SU-DHL-6 (cell line): ENCODE data around the gene MIOX.

ENCODE experiments used
- H2AFZ ChIP-seq: fragments of 200-600 bp; sonication (generic); 2 replicates; pipeline ENCODE4 v1.6.1; 2014; ENCODE audit warnings: low read depth, mild to moderate bottlenecking, moderate library complexity, mixed read lengths, antibody characterized with exemption, low read length; ENCODE audit not compliant: severe bottlenecking
- H3F3A ChIP-seq: fragments of 200-600 bp; shearing (Covaris generic); 2 replicates; pipeline ENCODE4 v1.6.0; 2016; ENCODE audit warnings: antibody characterized with exemption, mild to moderate bottlenecking; ENCODE audit not compliant: insufficient read depth
- H3K27ac ChIP-seq: fragments of 200-600 bp; sonication (generic); 2 replicates; pipeline ENCODE4 v1.5.1; 2016; ENCODE audit warnings: low read depth, mild to moderate bottlenecking, low read length, moderate library complexity, mixed read lengths
- H3K27me3 ChIP-seq: fragments of 200-600 bp; sonication (generic), shearing (Covaris generic); 2 replicates; pipeline ENCODE4 v1.6.0; 2014; ENCODE audit warnings: mild to moderate bottlenecking, low read length
- H3K36me3 ChIP-seq: fragments of 200-600 bp; sonication (generic); 2 replicates; pipeline ENCODE4 v1.6.1; 2014; ENCODE audit warnings: mild to moderate bottlenecking, low read length, mixed read lengths
- H3K4me2 ChIP-seq: fragments of 300-600, 200-600 bp; shearing (Covaris generic), sonication (generic); 2 replicates; pipeline ENCODE4 v1.6.0; 2014; ENCODE audit warnings: low read length, low read depth, mild to moderate bottlenecking; ENCODE audit not compliant: poor library complexity, severe bottlenecking
- H3K4me3 ChIP-seq: fragments of 200-600 bp; sonication (generic); 2 replicates; pipeline ENCODE4 v1.5.1; 2014; ENCODE audit warnings: antibody characterized with exemption, low read length, mild to moderate bottlenecking, mixed read lengths; ENCODE audit not compliant: insufficient read depth, poor library complexity, severe bottlenecking
- H3K79me2 ChIP-seq: fragments of 200-600 bp; sonication (generic); 2 replicates; pipeline ENCODE4 v1.6.1; 2014; ENCODE audit warnings: mild to moderate bottlenecking, low read length, moderate library complexity; ENCODE audit not compliant: insufficient read depth
- H3K9ac ChIP-seq: fragments of 200-600 bp; sonication (generic); 2 replicates; pipeline ENCODE4 v1.7.0; 2014; ENCODE audit warnings: mild to moderate bottlenecking, low read length
- H3K9me2 ChIP-seq: fragments of 200-600 bp; sonication (generic); replicated peaks from 2 replicates; pipeline ENCODE4 v1.6.1; 2014; ENCODE audit warnings: low read length; ENCODE audit not compliant: insufficient read depth
- H3K9me3 ChIP-seq: fragments of 200-600 bp; sonication (generic); 2 replicates; pipeline ENCODE4 v1.6.1; 2014; ENCODE audit warnings: low read length, mixed read lengths; ENCODE audit not compliant: insufficient read depth
- H4K20me1 ChIP-seq: fragments of 200-600 bp; sonication (generic); 2 replicates; pipeline ENCODE4 v1.6.1; 2014; ENCODE audit warnings: low read depth, mild to moderate bottlenecking, antibody characterized with exemption, low read length, moderate library complexity, mixed read lengths
- CTCF ChIP-seq: fragments of 200-600 bp; sonication (generic); IDR thresholded peaks from one replicate; pipeline ENCODE4 v1.5.1; 2017; ENCODE audit warnings: antibody characterized with exemption, mild to moderate bottlenecking, low read length, moderate library complexity; ENCODE audit not compliant: insufficient read depth, poor library complexity, severe bottlenecking
- EZH2phosphoT487 ChIP-seq: fragments of 200-600 bp; sonication (generic), shearing (Covaris generic); conservative IDR thresholded peaks from 2 replicates; pipeline ENCODE4 v1.6.1; 2018; ENCODE audit warnings: mild to moderate bottlenecking, antibody characterized with exemption, low read length, moderate library complexity, mixed read lengths

Gene MIOX

DNA sequence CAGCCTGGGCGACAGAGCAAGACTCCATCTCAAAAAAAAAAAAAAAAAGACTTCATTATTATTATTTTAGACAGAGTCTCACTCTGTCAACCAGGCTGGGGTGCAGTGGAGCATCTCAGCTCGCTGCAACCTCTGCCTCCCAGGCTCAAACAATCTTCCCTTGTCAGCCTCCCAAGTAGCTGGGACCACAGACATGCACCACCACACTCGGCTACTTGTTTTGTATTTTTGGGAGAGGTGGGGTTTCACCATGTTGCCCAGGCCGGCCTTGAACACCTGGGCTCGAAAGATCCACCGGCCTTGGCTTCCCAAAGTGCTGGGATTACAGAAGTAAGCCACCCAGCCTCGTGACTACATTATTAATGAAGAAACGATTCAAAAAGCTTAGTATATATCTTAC, 48.5 kb downstream of the MIOX start:
- Histone ChIP-seq H2AFZ (peak overlapping the region; percentile 72), H3K27me3 (no peaks in the 10 kb centered on the region), H3K4me3 (no peak overlapping the region), H3K9ac (no peak overlapping the region), H3K27ac (peak overlapping the region; percentile 78), H3K9me3 (no peaks in the 10 kb centered on the region), H3K4me2 (peak overlapping the region; percentile 48), H3K36me3 (no peaks in the 10 kb centered on the region), H3K79me2 (no peaks in the 10 kb centered on the region), H3F3A (peaks cover 23% of the 10 kb centered on the region), H4K20me1 (no peaks in the 10 kb centered on the region), H3K9me2 (no peaks in the 10 kb centered on the region)
- TF ChIP-seq CTCF: no peak

DNA sequence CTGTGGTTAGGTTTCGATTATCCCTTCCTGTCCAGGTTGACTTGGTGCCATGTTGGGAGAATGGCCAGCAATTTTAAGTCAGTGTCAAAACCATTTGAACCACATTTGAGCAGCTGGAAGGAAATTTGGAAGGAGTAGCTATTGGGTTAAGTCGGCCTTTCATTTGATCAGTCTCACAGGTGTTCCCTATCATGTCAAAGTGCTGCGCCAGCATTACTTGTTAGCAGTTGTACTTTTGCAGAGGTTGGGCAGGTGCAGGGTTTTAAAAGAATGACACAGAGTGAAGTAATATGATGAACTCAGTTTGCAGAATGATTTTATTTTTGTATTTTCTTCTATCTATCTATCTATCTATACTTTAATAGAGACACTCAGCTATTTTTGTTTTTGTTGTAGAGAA, 49.6 kb downstream of the MIOX start:
- TF ChIP-seq CTCF (no peak), EZH2phosphoT487 (no peak)
- Histone ChIP-seq H3K27ac (0 out of 2 replicates have a peak overlapping the region, but pooled peaks have one; percentile 24), H3F3A (peaks cover 33% of the 10 kb centered on the region), H3K9me3 (no peaks in the 10 kb centered on the region), H3K27me3 (no peaks in the 10 kb centered on the region), H3K9me2 (no peaks in the 10 kb centered on the region), H3K4me3 (no peak overlapping the region), H3K9ac (no peak overlapping the region), H3K36me3 (no peaks in the 10 kb centered on the region), H3K79me2 (no peaks in the 10 kb centered on the region), H2AFZ (no peak overlapping the region), H3K4me2 (no peak overlapping the region), H4K20me1 (no peaks in the 10 kb centered on the region)

- H3K36me3 ChIP-seq: no peaks in the 10 kb centered on the region
- H3K4me3 ChIP-seq: no peak overlapping the region
- H3K4me2 ChIP-seq: no peak overlapping the region
- H3K27me3 ChIP-seq: no peaks in the 10 kb centered on the region
- peaks cover 36% of the 10 kb centered on the region for H3F3A ChIP-seq
- no peak for TF ChIP-seq EZH2phosphoT487
- no peaks in the 10 kb centered on the region for H4K20me1 ChIP-seq
- H3K9me2 ChIP-seq: no peaks in the 10 kb centered on the region
- no peaks in the 10 kb centered on the region for H3K79me2 ChIP-seq
- H3K27ac ChIP-seq: no peak overlapping the region
- H3K9ac ChIP-seq: no peak overlapping the region
- H2AFZ ChIP-seq: no peak overlapping the region
- H3K9me3 ChIP-seq: no peaks in the 10 kb centered on the region
Observed at GRCh38 chr22:50537765-50538164, 51.1 kb downstream of the MIOX start.
